Measurements from ENCODE around the gene SPRN.

GRCh38 chr10:133448120-133448519, 23.7 kb upstream of the SPRN start:
- TF ChIP-seq CTCF (conservative IDR thresholded peaks at IDR 0.05; ENCODE audit: low read depth, low read length), result no peak
- TF ChIP-seq EZH2 (IDR thresholded peaks at IDR 0.05; ENCODE audit: borderline replicate concordance, low read depth, low read length, poor library complexity, severe bottlenecking), result no peak

All from A673 (cell line).